Nucleus accumbens (tissue), 56 donors: ENCODE data around the gene GPR137.

Experiments used
- DNase-seq, 56 donors: peaks; one replicate each; lab custom pipeline; 2025; lab: John Stamatoyannopoulos, UW

Gene GPR137

DNA sequence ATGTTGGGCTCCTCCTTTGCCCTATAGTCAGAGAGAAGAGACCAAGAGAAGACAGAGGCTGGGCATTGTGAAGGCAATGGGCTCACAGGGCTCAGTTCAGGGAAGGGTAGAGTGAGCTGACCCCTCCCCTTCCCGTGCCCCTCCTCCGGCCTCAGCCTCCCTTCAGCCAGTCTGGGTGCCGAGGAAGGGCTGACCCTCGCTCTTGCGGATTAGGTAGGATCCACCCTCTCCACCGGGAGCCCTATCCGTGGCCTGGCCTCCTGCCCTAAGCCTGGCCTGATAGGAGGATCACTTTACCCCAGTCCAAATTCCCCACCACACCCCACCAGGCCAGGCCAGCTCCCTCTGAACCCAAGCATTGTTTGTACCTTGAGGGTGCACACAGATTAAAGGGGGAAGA lies 37.1 kb upstream of the GPR137 start:
- DNase-seq = no peak

DNA sequence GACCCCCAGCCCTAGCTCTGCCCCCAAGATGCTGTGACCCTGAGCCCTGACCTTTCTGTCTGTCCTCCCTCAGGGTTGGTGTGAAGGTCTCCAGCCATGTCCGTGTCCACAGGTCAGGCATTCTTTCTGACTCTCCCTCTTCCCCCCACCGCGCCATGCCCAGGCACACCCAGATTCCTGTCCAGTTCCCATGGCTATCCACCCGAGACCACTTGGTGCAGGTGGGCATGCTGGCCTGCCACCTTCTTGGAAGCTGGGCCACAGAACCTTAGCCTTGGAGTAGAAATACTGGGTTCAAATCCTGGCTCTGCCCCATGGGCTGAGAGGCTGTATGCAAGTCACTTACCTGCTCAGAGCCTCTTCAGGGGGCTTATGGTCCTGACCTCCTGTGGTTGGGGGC lies 36.6 kb upstream of the GPR137 start:
- no peak for DNase-seq

DNA sequence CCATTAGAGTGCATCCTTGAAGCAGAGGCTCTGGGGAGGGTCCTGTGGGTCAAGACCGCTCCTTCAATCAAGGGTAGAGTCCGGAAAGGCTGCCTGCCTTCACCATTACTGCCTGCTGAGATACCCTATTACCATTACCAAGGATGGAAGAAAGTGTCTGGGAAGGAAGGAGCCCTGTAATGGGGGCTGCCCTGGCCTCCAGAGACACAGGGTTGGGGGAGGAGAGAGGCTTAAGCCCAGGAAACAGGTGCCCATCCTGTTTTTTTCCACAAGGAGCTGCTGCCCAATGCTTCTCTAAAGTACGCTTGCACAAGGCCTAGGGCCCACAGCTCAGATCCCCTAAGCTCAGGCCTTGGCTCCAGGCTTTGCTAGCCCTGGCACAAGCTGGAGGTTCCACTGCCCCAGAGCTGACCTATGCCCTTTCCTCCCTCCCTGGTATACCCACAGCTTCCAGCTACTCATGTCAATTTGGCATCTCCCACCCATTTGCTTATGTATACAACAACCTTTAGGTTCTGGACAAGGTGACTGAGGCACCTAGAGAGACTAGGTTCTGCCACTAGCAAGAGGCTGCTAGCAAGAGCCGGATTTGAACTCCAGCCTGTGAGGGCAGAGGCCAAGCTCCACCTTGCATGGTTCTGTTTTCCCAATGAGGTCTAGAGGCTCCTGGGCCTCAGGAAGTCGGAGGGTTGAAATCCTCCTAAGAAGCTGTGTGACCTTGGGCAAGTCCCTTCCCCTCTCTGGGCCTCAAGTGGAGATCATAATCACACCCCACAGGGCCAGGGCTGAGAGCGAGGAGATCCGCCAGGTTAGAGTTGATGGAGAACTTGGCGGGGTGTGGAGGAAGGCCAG lies 35.9 kb upstream of the GPR137 start:
- no peak for DNase-seq

DNA sequence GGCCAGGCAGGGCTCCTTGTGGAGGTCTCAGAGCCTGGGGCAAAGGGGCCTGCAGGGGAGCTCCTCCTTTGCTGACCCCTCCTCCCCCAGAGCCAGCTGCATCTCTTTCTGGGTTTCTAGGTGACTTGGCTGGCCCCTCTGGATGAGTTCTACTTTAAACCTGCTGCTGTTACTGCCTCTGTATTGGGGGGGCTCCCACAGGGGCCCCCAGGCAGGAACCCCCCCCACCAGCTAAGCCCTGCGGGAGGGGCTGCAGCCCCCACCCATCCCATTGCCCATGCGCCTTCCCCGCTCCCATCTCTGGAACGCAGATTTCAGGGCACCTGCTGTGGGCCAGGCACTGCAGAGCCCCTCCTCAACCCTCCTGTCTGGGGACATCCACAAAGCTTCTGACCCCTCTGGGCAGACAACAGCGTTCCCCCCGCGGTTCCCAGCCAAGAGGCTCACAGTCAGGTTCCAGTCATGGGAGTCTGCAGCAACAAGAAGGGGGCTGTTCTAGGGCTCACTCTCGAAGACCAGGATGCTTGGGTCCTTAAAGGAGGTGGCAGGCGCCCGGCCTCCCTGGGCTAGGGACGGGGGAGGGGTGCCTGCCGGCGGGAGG lies 35.1 kb upstream of the GPR137 start:
- no peak for DNase-seq

DNA sequence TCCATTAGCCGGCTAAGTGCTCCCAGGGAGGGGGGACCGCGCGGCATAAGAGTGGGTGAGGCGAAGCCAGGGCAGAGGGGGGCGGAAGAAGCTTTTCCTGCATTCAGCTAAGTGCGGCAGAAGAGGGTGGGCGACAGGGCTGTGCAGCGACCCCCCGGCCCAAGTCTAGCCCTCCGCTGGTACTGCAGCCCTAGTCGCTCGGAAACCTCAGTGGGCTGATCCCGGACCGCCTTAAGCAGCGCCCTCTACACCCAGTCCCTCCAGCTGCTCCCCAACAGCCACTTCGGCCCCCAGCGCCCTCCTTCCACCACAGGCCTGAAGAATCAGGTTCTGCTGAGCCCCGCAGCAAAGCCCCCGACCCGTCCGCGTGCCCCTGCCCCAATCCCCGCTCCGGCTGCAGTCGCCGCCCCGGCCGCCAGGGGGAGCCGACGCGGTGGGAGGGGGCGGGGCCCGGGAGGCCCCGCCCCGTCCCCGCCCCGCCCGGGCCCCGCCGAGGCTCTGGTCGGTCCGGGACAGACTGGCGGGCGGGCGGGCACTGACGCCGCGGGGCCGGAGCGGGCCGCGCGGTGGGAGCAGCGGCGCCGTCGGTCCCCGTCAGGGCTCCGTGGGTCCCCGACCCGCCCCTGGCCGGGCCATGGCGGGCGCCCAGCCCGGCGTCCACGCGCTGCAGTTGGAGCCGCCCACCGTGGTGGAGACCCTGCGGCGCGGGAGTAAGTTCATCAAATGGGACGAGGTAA lies 34.5 kb upstream of the GPR137 start, which contains the start of gene PLCB3:
Gene PLCB3, plus strand, starts transcription at position 515 of the 737 bp plus-strand sequence. Its CDS starts 120 bp downstream, at position 635.
- peak in 30 of 56 donors; percentile 17 to 82 (median 30) for DNase-seq

DNA sequence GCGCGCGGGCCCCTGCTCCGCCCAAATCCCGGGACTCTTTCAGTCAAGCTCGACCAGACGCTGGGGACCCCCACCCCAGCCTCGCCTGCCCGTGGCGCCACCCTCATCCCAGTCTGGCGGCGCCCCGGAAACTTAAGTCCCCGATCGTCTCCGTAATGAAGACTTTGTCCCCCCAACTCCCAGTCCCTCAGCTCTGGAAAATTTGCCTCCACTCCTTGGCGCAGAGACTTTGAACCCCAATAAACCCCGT lies 34.0 kb upstream of the GPR137 start:
- no peak for DNase-seq

DNA sequence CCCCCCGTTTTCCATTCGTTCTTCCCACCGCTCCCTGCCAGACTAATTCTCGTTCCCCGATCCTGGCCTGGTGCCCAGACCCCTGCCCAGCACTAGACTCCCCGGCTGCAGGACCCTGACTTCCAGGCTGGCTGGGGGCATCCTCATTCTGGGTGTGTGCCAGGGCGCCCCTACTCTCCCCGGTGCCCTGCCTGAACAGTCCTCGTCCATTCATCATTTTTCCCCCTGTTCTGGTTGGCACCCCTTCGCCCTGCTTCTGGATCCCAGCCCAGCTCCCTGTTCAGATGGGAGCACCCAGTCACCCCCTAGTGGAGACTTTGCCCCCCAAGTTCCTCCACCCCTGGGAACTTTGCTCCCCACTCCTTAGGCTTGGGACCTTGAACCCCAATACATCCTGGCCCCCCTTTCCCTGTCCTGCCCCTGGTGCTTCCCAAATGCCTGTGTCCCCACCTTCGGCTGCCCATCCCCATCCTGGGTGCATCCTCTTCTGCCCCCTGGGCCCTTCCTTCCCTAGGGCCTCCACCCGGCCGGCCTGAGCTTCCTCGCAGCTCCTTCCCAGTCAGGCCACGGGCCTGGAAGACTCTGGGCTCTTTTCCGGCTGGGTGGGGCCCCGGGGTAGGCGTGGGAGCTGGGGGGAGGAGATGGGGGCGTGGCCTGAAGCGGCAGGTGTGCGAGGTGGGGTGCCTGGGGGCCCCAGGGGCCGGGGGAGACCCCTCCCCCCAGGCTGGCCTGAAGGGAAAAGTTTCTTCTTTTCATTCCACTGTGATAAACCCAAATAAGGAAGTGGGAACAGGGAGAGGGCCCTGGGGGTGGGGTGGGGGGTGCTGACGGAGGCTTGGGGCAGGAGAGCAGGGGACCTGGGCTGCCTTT lies 33.4 kb upstream of the GPR137 start:
- peak in 4 of 56 donors; percentile 21 to 26 (median 24) for DNase-seq

DNA sequence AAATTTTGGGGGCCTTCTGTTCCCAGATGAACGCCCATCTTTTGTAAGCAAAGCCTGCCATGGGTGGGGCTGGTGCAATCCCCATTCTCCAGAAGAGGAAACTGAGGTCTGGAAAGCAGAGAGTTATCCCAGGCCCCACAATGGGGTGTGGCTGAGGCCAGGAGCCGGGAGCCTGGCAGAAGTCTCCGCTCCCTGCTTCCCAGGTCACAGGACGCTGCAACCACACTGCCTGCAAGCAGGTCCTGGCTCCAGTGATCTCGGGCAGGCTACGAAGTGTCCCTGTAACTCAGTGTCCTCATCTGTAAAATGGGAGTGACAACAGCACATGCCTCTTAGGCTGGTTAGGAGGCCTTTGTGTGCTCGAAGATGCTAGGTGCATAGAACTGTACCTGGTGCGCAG lies 32.6 kb upstream of the GPR137 start:
- DNase-seq = no peak

DNA sequence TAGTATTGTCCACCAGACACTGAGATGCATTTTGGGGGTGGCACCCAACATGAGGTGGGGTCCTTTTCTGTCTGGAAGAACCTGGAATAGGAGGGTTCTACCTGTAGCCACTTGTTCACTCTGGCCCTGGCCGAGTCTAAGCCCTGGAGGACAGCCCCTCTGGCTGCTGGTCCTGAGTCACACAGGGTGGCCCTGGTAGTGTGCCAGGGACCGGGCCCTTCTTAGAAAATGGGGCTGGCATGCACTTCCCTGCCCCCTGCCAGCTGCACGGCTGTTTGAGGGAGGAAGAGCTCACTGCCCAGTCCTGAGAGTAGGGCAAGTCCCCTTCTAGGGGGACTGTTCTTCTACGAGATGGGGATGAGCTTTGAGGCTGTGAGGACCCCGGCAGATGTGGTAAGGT lies 32.2 kb upstream of the GPR137 start:
- peak in 32 of 56 donors; percentile 10 to 76 (median 38) for DNase-seq

DNA sequence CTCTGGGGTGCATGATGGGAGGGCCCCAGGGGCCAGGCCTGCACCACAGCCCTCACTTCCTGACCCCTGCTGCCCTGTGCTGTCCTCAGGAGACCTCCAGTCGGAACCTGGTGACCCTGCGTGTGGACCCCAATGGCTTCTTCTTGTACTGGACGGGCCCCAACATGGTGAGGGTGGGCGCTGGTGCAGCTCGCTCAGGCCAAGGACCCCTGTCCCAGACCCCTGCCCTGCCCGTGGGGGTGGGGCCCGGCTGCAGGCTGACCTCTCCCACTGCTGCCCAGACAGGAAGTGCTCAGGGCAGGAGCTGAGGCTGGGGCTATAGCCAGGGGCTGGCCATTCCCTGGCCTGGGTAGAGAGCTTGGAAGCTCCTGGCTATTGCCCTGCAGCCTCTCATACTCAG lies 31.3 kb upstream of the GPR137 start:
- DNase-seq = no peak

DNA sequence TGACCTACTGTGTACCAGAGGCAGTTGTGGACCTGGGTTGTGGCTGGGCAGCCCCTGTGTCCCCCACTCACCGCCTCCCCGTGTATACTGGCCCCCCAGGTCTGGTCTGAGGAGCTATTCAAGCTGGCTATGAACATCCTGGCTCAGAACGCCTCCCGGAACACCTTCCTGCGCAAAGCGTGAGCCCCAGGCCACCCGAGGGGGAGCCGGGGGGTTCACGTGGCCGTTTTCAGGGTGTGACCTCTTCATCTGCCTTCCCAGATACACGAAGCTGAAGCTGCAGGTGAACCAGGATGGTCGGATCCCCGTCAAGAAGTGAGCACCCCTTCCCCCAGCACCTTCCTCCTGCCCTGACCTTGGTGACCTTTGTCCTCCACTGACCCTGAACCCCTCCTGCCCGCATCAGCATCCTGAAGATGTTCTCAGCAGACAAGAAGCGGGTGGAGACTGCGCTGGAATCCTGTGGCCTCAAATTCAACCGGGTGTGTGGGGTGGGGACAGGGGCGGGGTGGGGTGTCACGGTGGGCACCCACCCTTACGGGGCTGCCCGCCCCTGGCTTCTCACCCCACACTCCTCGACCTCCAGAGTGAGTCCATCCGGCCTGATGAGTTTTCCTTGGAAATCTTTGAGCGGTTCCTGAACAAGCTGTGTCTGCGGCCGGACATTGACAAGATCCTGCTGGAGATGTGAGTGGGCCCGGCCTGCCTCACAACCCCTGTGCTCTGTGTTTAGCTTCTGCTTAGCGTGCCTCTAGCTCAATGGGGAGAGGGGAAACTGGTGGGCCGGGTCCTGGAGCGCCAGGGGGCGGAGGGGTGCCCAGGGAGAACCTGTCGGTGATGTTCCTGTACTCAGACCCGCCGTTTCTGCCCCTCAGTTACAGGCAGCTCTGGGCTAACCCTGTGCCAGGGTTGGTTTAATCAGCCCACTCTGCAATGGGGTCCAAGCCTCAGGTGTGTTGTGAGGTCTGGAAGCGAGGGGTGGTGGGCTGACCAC lies 30.2 kb upstream of the GPR137 start:
- DNase-seq = no peak

DNA sequence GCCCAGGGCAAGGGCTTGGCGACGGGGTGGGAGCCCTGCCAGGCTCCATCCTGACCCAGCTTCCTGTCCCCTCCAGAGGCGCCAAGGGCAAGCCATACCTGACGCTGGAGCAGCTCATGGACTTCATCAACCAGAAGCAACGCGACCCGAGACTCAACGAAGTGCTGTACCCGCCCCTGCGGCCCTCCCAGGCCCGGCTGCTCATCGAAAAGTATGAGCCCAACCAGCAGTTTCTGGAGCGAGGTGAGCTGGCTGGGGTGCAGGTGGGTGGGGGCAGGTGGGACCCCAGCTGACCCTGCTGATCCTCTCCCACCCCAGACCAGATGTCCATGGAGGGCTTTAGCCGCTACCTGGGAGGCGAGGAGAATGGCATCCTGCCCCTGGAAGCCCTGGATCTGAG lies 29.3 kb upstream of the GPR137 start:
- no peak for DNase-seq

DNA sequence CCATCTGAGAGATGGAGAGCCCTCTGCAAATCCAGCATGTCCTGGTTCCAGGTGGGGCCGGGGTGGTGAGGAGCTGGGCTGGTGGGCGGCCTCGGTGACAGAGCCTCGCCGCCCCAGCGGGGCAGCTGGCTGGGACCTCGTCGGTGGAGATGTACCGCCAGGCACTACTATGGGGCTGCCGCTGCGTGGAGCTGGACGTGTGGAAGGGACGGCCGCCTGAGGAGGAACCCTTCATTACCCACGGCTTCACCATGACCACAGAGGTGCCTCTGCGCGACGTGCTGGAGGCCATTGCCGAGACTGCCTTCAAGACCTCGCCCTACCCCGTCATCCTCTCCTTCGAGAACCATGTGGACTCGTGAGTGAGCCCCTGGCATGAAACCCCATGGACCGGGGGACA lies 27.3 kb upstream of the GPR137 start:
- no peak for DNase-seq

DNA sequence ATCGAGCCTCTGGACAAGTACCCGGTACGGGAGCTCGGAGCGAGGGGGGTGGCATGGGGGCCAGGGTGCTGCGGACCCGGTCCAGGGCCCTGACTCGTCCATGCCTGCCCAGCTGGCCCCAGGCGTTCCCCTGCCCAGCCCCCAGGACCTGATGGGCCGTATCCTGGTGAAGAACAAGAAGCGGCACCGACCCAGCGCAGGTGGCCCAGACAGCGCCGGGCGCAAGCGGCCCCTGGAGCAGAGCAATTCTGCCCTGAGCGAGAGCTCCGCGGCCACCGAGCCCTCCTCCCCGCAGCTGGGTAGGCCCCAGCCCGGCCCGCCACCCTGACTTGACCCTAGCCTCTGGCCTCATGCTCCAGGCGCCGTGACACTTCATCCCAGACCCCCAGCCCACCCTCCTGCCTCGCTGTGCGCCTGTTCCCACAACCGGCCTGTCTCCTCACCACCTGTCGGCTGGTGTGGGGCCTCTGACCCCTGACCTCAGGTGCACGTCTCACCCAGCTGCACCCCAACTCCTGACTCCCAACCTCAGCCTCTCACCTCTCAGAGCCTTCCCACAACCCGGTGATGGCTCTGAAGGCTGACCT lies 26.6 kb upstream of the GPR137 start:
- DNase-seq = no peak

DNA sequence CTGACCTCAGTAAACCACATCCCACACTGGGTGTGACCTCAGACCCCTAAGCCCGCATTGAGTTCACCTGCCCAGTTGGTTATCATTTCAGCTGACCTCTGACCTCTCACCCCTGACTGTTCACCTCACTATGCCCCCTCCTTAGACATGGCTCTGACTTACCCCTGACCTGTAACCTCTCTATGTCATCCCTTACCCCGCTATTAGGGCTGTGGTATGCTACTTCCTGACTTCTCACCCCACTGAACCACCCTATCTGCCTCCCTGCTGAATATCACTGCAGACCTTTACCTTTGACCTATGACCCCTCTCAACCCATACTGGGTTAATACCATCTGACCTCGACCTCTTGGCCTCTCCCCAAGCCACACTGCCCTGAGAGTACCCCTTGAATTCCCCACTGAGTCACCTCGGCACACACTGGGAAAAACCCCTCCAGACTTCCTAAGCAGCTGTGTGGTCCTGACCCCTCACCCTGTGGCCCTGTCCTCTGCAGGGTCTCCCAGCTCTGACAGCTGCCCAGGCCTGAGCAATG lies 26.0 kb upstream of the GPR137 start:
- no peak for DNase-seq

DNA sequence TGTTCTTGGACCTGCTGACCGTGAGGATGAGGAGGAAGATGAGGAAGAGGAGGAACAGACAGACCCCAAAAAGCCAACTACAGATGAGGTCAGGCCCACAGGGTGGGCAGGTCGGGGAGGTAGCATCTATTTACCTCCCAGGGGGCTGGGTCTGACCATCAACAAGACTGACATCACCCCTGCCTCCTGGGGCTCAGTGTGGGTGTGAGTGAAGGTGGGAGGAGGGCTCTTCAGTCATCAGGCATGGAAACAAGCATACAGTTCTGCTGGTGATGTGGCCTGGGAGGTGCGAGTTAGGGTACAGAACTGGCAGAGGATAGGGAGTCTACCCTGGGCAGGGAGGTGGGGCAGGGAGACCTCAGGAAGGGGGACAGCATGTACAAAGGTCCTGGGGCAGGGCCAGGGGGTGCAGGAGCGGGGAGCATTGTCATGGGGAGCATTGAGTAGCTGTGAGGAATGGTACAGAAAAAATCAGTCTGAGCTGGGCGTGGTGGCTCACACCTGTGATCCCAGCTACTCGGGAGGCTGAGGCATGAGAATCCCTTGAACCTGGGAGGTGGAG lies 25.4 kb upstream of the GPR137 start:
- no peak for DNase-seq

DNA sequence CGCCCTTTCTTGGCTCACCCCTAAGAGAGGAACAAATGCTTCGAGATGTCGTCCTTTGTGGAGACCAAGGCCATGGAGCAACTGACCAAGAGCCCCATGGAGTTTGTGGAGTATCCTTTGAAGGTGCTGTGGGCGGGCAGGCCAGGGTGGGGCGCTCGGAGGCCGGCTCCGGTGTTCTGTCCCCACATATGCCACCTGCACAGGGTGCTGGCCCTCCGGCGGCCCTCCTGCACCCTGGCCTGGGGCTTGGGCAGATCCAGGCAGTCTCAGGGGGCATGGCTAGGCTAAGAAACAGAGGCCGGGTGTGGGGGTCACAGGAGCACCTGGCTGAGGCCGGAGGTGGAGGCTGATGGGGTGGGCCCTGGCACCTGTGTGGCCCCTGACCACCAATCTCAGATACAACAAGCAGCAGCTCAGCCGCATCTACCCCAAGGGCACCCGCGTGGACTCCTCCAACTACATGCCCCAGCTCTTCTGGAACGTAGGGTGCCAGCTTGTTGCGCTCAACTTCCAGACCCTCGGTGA lies 24.0 kb upstream of the GPR137 start:
- DNase-seq = no peak
